HL-60 (cell line): ENCODE results near the gene TRDN.

ENCODE experiments used
- DNase-seq, 2 experiments: peaks; one replicate each; pipeline ENCODE4 v3.0.0-alpha.2; 2010 to 2020; ENCODE audit warnings: low read depth in 1 of 2, low spot score in 1 of 2
- H3K27ac ChIP-seq: fragments of 250-450 bp; sonication (Bioruptor Pico); replicated peaks from 2 replicates; pipeline ENCODE4 v1.5.1; 2020; ENCODE audit warnings: mild to moderate bottlenecking, moderate library complexity
- H3K27me3 ChIP-seq: fragments of 250-450 bp; sonication (Bioruptor Pico); 2 replicates; pipeline ENCODE4 v1.5.1; 2021; ENCODE audit warnings: mild to moderate bottlenecking, moderate library complexity; ENCODE audit not compliant: insufficient read depth, poor library complexity, severe bottlenecking
- H3K4me3 ChIP-seq: replicated peaks from 2 replicates; pipeline ENCODE4 v1.5.1; 2011; ENCODE audit warnings: mild to moderate bottlenecking, control low read depth, low read length; ENCODE audit not compliant: insufficient read depth
- CTCF ChIP-seq: IDR thresholded peaks from one replicate; pipeline ENCODE4 v1.5.1; 2011; ENCODE audit warnings: low read length, control low read depth, inconsistent platforms; ENCODE audit not compliant: insufficient read depth
- GABPA ChIP-seq: IDR thresholded peaks from 2 replicates; pipeline ENCODE4 v1.6.1; 2012; ENCODE audit warnings: low read depth
- POLR2AphosphoS5 ChIP-seq: IDR thresholded peaks from 2 replicates; pipeline ENCODE4 v1.6.1; 2012; ENCODE audit warnings: low read depth
- SPI1 ChIP-seq: IDR thresholded peaks from 2 replicates; pipeline ENCODE4 v1.6.1; 2012; ENCODE audit warnings: low read depth, mild to moderate bottlenecking, borderline replicate concordance
- TF ChIP-seq, protein P1 (sequence below): IDR thresholded peaks from 2 replicates; pipeline ENCODE4 v1.6.1; 2012; ENCODE audit warnings: low read depth; ENCODE audit not compliant: insufficient replicate concordance

The TRDN gene

GRCh38 chr6:123169774-123170095 lies 467.0 kb downstream of the TRDN start:
- TF ChIP-seq SPI1 = no peak
- DNase-seq = no peak
- Histone ChIP-seq H3K27me3 (no peaks in the 10 kb centered on the region), H3K27ac (no peak overlapping the region), H3K4me3 (no peak overlapping the region)

GRCh38 chr6:123168892-123169773 lies 467.6 kb downstream of the TRDN start:
- no peak for DNase-seq
- TF ChIP-seq SPI1 = no peak
- TF ChIP-seq POLR2AphosphoS5 = no peak
- no peak for TF ChIP-seq GABPA
- TF ChIP-seq, protein P1, sequence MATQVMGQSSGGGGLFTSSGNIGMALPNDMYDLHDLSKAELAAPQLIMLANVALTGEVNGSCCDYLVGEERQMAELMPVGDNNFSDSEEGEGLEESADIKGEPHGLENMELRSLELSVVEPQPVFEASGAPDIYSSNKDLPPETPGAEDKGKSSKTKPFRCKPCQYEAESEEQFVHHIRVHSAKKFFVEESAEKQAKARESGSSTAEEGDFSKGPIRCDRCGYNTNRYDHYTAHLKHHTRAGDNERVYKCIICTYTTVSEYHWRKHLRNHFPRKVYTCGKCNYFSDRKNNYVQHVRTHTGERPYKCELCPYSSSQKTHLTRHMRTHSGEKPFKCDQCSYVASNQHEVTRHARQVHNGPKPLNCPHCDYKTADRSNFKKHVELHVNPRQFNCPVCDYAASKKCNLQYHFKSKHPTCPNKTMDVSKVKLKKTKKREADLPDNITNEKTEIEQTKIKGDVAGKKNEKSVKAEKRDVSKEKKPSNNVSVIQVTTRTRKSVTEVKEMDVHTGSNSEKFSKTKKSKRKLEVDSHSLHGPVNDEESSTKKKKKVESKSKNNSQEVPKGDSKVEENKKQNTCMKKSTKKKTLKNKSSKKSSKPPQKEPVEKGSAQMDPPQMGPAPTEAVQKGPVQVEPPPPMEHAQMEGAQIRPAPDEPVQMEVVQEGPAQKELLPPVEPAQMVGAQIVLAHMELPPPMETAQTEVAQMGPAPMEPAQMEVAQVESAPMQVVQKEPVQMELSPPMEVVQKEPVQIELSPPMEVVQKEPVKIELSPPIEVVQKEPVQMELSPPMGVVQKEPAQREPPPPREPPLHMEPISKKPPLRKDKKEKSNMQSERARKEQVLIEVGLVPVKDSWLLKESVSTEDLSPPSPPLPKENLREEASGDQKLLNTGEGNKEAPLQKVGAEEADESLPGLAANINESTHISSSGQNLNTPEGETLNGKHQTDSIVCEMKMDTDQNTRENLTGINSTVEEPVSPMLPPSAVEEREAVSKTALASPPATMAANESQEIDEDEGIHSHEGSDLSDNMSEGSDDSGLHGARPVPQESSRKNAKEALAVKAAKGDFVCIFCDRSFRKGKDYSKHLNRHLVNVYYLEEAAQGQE = no peak
- TF ChIP-seq CTCF = no peak
- Histone ChIP-seq H3K27ac (no peak overlapping the region), H3K27me3 (no peaks in the 10 kb centered on the region), H3K4me3 (no peak overlapping the region)

DNA sequence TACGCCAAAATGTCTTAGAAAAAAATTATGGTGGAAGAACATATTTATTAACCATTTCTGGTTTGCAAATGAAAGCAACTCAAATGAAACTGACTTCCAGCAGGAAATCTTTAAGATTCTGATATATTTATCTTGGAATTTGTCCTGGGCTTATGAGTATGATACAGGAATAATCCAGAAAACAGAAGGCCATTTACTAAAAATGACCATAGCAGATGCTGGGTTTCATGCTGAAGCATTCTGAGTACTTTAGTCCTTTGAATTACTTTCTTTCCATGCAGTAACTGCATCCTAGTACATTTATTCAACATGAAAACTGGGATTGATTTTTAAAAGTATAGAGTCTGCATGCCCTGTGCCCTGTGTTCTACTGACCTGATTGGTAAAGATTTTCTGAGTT lies 468.3 kb downstream of the TRDN start:
- no peak for DNase-seq
- no peak overlapping the region for H3K4me3 ChIP-seq
- H3K27me3 ChIP-seq = no peaks in the 10 kb centered on the region
- H3K27ac ChIP-seq = no peak overlapping the region
- TF ChIP-seq, protein P1 = no peak
- TF ChIP-seq GABPA (no peak), SPI1 (no peak), POLR2AphosphoS5 (no peak), CTCF (no peak)
